ENCODE measurements around the gene UTF1.

The UTF1 gene

GRCh38 chr10:133195096-133195495 is 34.9 kb upstream of the UTF1 start:
- Mint-ChIP-seq H3K27ac (no peak overlapping the region), H3K9me3 (peaks cover 23% of the 10 kb centered on the region), H3K4me3 (no peak overlapping the region), H3K36me3 (ENCODE audit: low read depth) (peaks cover 6% of the 10 kb centered on the region), H3K27me3 (ENCODE audit: low read depth) (peaks cover 23% of the 10 kb centered on the region), H3K4me1 (peaks cover 6% of the 10 kb centered on the region)
- TF ChIP-seq CTCF (IDR thresholded peaks at IDR 0.05; ENCODE audit: unreplicated experiment in 3 of 3), result no peak

GRCh38 chr10:133195611-133196010 is 34.4 kb upstream of the UTF1 start:
- Mint-ChIP-seq H3K27me3 (ENCODE audit: low read depth) (peaks cover 18% of the 10 kb centered on the region), H3K4me3 (no peak overlapping the region)

GRCh38 chr10:133196221-133196915 is 33.6 kb upstream of the UTF1 start:
- Mint-ChIP-seq H3K27me3 (ENCODE audit: low read depth) (peaks cover 13% of the 10 kb centered on the region), H3K9me3 (peaks cover 23% of the 10 kb centered on the region), H3K36me3 (ENCODE audit: low read depth) (peaks cover 6% of the 10 kb centered on the region), H3K27ac (peak overlapping the region; percentile 41 to 61 (median 48)), H3K4me3 (no peak overlapping the region), H3K4me1 (peaks cover 6% of the 10 kb centered on the region)
- no peak for TF ChIP-seq CTCF (IDR thresholded peaks at IDR 0.05; ENCODE audit: unreplicated experiment in 3 of 3)

More at GRCh38 chr10:133195611-133196010, 34.4 kb upstream of the UTF1 start:
- Mint-ChIP-seq H3K4me1 (peaks cover 6% of the 10 kb centered on the region), H3K27ac (no peak overlapping the region), H3K36me3 (ENCODE audit: low read depth) (peaks cover 6% of the 10 kb centered on the region), H3K9me3 (peaks cover 23% of the 10 kb centered on the region)
- TF ChIP-seq CTCF (IDR thresholded peaks at IDR 0.05; ENCODE audit: unreplicated experiment in 3 of 3), result no peak

GRCh38 chr10:133196936-133197758 is 32.9 kb upstream of the UTF1 start:
- Mint-ChIP-seq H3K27ac (peak overlapping the region in 2 of 3 experiments; percentile 41 to 61), H3K4me3 (no peak overlapping the region), H3K9me3 (peaks cover 19% of the 10 kb centered on the region), H3K36me3 (ENCODE audit: low read depth) (peaks cover 2% of the 10 kb centered on the region), H3K4me1 (peaks cover 6% of the 10 kb centered on the region), H3K27me3 (ENCODE audit: low read depth) (peaks cover 8% of the 10 kb centered on the region)
- TF ChIP-seq CTCF (IDR thresholded peaks at IDR 0.05; ENCODE audit: unreplicated experiment in 3 of 3), result no peak

- Mint-ChIP-seq H3K27ac (no peak overlapping the region), H3K4me3 (no peak overlapping the region), H3K9me3 (peaks cover 13% of the 10 kb centered on the region), H3K36me3 (ENCODE audit: low read depth) (no peaks in the 10 kb centered on the region), H3K27me3 (ENCODE audit: low read depth) (peaks cover 8% of the 10 kb centered on the region), H3K4me1 (peaks cover 6% of the 10 kb centered on the region)
- TF ChIP-seq CTCF (IDR thresholded peaks at IDR 0.05; ENCODE audit: unreplicated experiment in 3 of 3), result no peak
These were observed 32.2 kb upstream of the UTF1 start for GRCh38 chr10:133197786-133198185.
